Hepatocyte (in vitro differentiated cells): ENCODE data around the gene ACO2. TPM values are rescaled to one million over a fixed set of nuclear protein-coding genes. Genes with fewer than 3 reads are reported as not detected.

ENCODE experiments used
- DNase-seq: peaks from one replicate; pipeline ENCODE4 v3.0.0-alpha.2; 2016; ENCODE audit warnings: low spot score
- H2AFZ ChIP-seq: fragments of 200-600 bp; sonication (generic); 2 replicates; pipeline ENCODE4 v1.6.0; 2016; ENCODE audit warnings: antibody characterized with exemption, mild to moderate bottlenecking
- H3K27ac ChIP-seq: fragments of 200-600 bp; sonication (generic); 2 replicates; pipeline ENCODE4 v1.5.1; 2016; ENCODE audit warnings: mild to moderate bottlenecking
- H3K27me3 ChIP-seq: fragments of 200-600 bp; sonication (generic); 2 replicates; pipeline ENCODE4 v1.6.1; 2016
- H3K36me3 ChIP-seq: fragments of 200-600 bp; sonication (generic); replicated peaks from 2 replicates; pipeline ENCODE4 v1.5.1; 2016; ENCODE audit warnings: low read depth; ENCODE audit not compliant: insufficient read depth
- H3K4me1 ChIP-seq: fragments of 200-600 bp; sonication (generic); 2 replicates; pipeline ENCODE4 v1.5.1; 2016; ENCODE audit warnings: mild to moderate bottlenecking, moderate library complexity; ENCODE audit not compliant: insufficient read depth
- H3K4me2 ChIP-seq: fragments of 200-600 bp; sonication (generic); 2 replicates; pipeline ENCODE4 v1.6.0; 2016
- H3K4me3 ChIP-seq: fragments of 200-600 bp; sonication (generic); 2 replicates; pipeline ENCODE4 v1.5.1; 2016; ENCODE audit warnings: mild to moderate bottlenecking
- H3K79me2 ChIP-seq: fragments of 200-600 bp; sonication (generic); 2 replicates; pipeline ENCODE4 v1.6.0; 2017; ENCODE audit warnings: mild to moderate bottlenecking
- H3K9me2 ChIP-seq: fragments of 200-600 bp; sonication (generic); replicated peaks from 2 replicates; pipeline ENCODE4 v1.6.0; 2017; ENCODE audit warnings: mild to moderate bottlenecking; ENCODE audit not compliant: insufficient read depth
- H3K9me3 ChIP-seq: fragments of 200-600 bp; sonication (generic); 2 replicates; pipeline ENCODE4 v1.5.1; 2016; ENCODE audit warnings: low read depth, mild to moderate bottlenecking
- H4K20me1 ChIP-seq: fragments of 200-600 bp; sonication (generic); 2 replicates; pipeline ENCODE4 v1.6.0; 2016; ENCODE audit warnings: mild to moderate bottlenecking; ENCODE audit not compliant: insufficient read depth, poor library complexity, severe bottlenecking
- EZH2 ChIP-seq: fragments of 200-600 bp; sonication (generic); IDR thresholded peaks from 2 replicates; pipeline ENCODE4 v1.6.1; 2016; ENCODE audit warnings: antibody characterized with exemption, mild to moderate bottlenecking, borderline replicate concordance
- EZH2phosphoT487 ChIP-seq: fragments of 200-600 bp; sonication (generic); IDR thresholded peaks from one replicate; pipeline ENCODE4 v1.6.1; 2018; ENCODE audit warnings: antibody characterized with exemption, mild to moderate bottlenecking, low read depth, moderate library complexity; ENCODE audit not compliant: unreplicated experiment, severe bottlenecking
- WGBS: methylation state at CpG from one replicate; pipeline ENCODE4 v1.1.6; 2016; ENCODE audit warnings: low lambda C conversion rate; ENCODE audit errors: missing lambda C conversion rate; 5-methylcytosine and 5-hydroxymethylcytosine counted together
- polyA plus RNA-seq: library from polyadenylated mRNA; unstranded; fragments of >200 nt; fragmentation: Nextera tagmentation; extraction: Ambion mirVana; gene quantifications from 2 replicates; pipeline ENCODE4 v1.2.1, GENCODE V29; 2016
- total RNA-seq: library from RNA; depleted of rRNA; stranded (reverse); fragments of >200 nt; gene quantifications from 2 replicates; pipeline ENCODE4 v1.2.3, GENCODE V29; 2014
- TF ChIP-seq, protein P1 (sequence below): fragments of 200-600 bp; sonication (generic); IDR thresholded peaks from 2 replicates; pipeline ENCODE4 v1.5.1; 2016; ENCODE audit warnings: antibody characterized with exemption, mild to moderate bottlenecking; ENCODE audit not compliant: poor library complexity

The ACO2 gene
- total and polyA plus RNA-seq, 2 experiments from 2014 or later = 129 to 196 TPM

GRCh38 chr22:41500303-41500702 lies 31.4 kb downstream of the ACO2 start:
- H3K4me2 ChIP-seq = no peak overlapping the region
- no peak for TF ChIP-seq EZH2phosphoT487
- TF ChIP-seq EZH2 = no peak
- TF ChIP-seq, protein P1, sequence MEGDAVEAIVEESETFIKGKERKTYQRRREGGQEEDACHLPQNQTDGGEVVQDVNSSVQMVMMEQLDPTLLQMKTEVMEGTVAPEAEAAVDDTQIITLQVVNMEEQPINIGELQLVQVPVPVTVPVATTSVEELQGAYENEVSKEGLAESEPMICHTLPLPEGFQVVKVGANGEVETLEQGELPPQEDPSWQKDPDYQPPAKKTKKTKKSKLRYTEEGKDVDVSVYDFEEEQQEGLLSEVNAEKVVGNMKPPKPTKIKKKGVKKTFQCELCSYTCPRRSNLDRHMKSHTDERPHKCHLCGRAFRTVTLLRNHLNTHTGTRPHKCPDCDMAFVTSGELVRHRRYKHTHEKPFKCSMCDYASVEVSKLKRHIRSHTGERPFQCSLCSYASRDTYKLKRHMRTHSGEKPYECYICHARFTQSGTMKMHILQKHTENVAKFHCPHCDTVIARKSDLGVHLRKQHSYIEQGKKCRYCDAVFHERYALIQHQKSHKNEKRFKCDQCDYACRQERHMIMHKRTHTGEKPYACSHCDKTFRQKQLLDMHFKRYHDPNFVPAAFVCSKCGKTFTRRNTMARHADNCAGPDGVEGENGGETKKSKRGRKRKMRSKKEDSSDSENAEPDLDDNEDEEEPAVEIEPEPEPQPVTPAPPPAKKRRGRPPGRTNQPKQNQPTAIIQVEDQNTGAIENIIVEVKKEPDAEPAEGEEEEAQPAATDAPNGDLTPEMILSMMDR = no peak
- H3K27me3 ChIP-seq = no peaks in the 10 kb centered on the region
- no peaks in the 10 kb centered on the region for H3K36me3 ChIP-seq
- peaks cover 12% of the 10 kb centered on the region for H4K20me1 ChIP-seq
- no peaks in the 10 kb centered on the region for H3K9me2 ChIP-seq
- no peak for DNase-seq
- 92% methylated on average over 7 of the region's 7 CpGs for WGBS
- H3K4me3 ChIP-seq = no peak overlapping the region
- no peaks in the 10 kb centered on the region for H3K9me3 ChIP-seq
- H3K79me2 ChIP-seq = peaks cover 80% of the 10 kb centered on the region
- H3K4me1 ChIP-seq = peaks cover 11% of the 10 kb centered on the region
- H3K27ac ChIP-seq = peak overlapping the region; percentile 27
- no peak overlapping the region for H2AFZ ChIP-seq

DNA sequence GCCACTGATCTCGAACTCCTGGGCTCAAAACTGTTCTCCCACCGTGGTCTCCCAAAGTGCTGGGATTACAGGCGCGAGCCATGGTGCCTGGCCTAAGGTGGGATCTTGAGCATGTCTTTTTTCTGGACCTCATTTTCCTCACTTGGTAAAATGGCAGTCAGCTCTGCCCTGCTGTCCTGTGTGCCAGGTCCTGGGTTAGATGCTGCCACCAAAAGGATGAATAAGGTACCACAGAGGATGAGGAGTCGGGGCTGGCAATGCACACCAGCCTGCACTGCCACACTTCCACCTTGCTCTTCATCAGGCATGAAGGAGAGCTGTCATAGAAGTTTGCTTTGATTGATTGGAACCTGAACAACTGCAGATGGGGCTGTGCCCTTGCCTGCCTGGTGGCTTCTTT lies 32.3 kb downstream of the ACO2 start:
- no peak overlapping the region for H3K4me3 ChIP-seq
- H3K27ac ChIP-seq = no peak overlapping the region
- H2AFZ ChIP-seq = no peak overlapping the region
- H3K4me2 ChIP-seq = no peak overlapping the region
- H3K4me1 ChIP-seq = peaks cover 11% of the 10 kb centered on the region
- no peaks in the 10 kb centered on the region for H3K27me3 ChIP-seq
- WGBS = 95% methylated on average over 5 of the region's 5 CpGs
- H3K9me2 ChIP-seq = no peaks in the 10 kb centered on the region
- peaks cover 6% of the 10 kb centered on the region for H4K20me1 ChIP-seq
- no peak for DNase-seq
- peaks cover 76% of the 10 kb centered on the region for H3K79me2 ChIP-seq
- no peak for TF ChIP-seq EZH2
- no peaks in the 10 kb centered on the region for H3K36me3 ChIP-seq
- no peaks in the 10 kb centered on the region for H3K9me3 ChIP-seq

GRCh38 chr22:41504397-41504796 lies 35.5 kb downstream of the ACO2 start:
- Histone ChIP-seq H3K79me2 (peaks cover 52% of the 10 kb centered on the region), H2AFZ (no peak overlapping the region), H3K27me3 (no peaks in the 10 kb centered on the region), H3K9me3 (no peaks in the 10 kb centered on the region), H3K4me1 (no peaks in the 10 kb centered on the region), H3K4me2 (no peak overlapping the region), H4K20me1 (peaks cover 2% of the 10 kb centered on the region), H3K36me3 (no peaks in the 10 kb centered on the region), H3K27ac (no peak overlapping the region), H3K4me3 (no peak overlapping the region), H3K9me2 (no peaks in the 10 kb centered on the region)
- no peak for DNase-seq
- 95% methylated on average over 7 of the region's 7 CpGs for WGBS
- TF ChIP-seq EZH2phosphoT487 (no peak), EZH2 (no peak)
- TF ChIP-seq, protein P1 = no peak

DNA sequence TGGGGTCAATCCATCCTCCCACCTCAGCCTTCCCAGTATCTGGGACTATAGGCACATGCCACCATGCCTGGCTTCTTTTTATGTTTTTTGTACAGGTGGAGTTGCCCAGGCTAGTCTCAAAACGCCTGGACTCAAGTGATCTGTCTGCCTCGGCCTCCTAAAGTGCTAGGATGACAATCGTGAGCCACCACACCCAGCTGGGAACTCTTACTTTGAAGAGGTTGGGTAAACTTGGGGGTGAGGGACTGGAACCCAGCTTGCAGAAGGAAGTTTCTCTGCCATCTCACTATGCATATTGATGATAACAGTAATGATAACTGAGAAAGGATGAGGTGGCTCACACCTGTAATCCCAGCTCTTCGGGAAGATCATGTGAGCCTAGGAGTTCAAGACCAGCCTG lies 35.9 kb downstream of the ACO2 start:
- TF ChIP-seq EZH2phosphoT487 (no peak), EZH2 (no peak)
- TF ChIP-seq, protein P1 = no peak
- Histone ChIP-seq H3K4me3 (no peak overlapping the region), H4K20me1 (peaks cover 2% of the 10 kb centered on the region), H3K4me1 (no peaks in the 10 kb centered on the region), H3K36me3 (no peaks in the 10 kb centered on the region), H3K9me3 (no peaks in the 10 kb centered on the region), H2AFZ (no peak overlapping the region), H3K9me2 (no peaks in the 10 kb centered on the region), H3K4me2 (no peak overlapping the region), H3K79me2 (peaks cover 48% of the 10 kb centered on the region), H3K27me3 (no peaks in the 10 kb centered on the region), H3K27ac (no peak overlapping the region)
- no peak for DNase-seq
- WGBS = 95% methylated on average over 4 of the region's 4 CpGs
